ENCODE data around the gene HDAC4. TPM values are rescaled to one million over a fixed set of nuclear protein-coding genes. Genes with fewer than 3 reads are reported as not detected.

Gene HDAC4
- total and polyA plus RNA-seq, 9 donors = 7.0 to 74.0 (median 46.3) TPM

- no peak overlapping the region for H3K4me3 ChIP-seq
- intact Hi-C loops (cut with DNase I) = no loop called here
- 76 to 78% (median 78%) methylated on average over 20 of the region's 20 CpGs for WGBS, 3 donors
- peak in 3 of 5 donors; percentile 11 to 39 (median 34) for DNase-seq
- H3K36me3 ChIP-seq = no peaks in the 10 kb centered on the region
- H3K27ac ChIP-seq = peak overlapping the region; percentile 57 to 93
- H3K27me3 ChIP-seq = no peaks in the 10 kb centered on the region
- TF ChIP-seq POLR2A (IDR thresholded peaks at IDR 0.05) (no peak), CTCF (IDR thresholded peaks at IDR 0.05) (no peak), EP300 (IDR thresholded peaks at IDR 0.05) (no peak)
- H3K4me1 ChIP-seq (ENCODE audit: insufficient read depth) = peaks cover 9% of the 10 kb centered on the region
- H3K9me3 ChIP-seq = no peaks in the 10 kb centered on the region
Observed at GRCh38 chr2:239200646-239201530, 199.9 kb downstream of the HDAC4 start.

- Histone ChIP-seq H3K9me3 (no peaks in the 10 kb centered on the region), H3K4me1 (ENCODE audit: insufficient read depth) (peaks cover 11% of the 10 kb centered on the region), H3K27ac (peak overlapping the region; percentile 78 to 93), H3K36me3 (no peaks in the 10 kb centered on the region), H3K27me3 (no peaks in the 10 kb centered on the region), H3K4me3 (no peak overlapping the region)
- TF ChIP-seq CTCF (IDR thresholded peaks at IDR 0.05) = no peak
- peak; percentile 34 for TF ChIP-seq POLR2A (IDR thresholded peaks at IDR 0.05)
- intact Hi-C loops (cut with DNase I) = loop anchor here in 1 of 4 donors (5.0 to 10.0 kb wide), 2 partner anchors 203 to 696 kb away; partner anchors contain the start of gene HDAC4
- WGBS, 3 donors = 18 to 24% (median 22%) methylated on average over 21 of the region's 21 CpGs
- peak; percentile 83 to 91 (median 85) for DNase-seq
Observed at GRCh38 chr2:239199041-239199768, 201.6 kb downstream of the HDAC4 start.

- Histone ChIP-seq H3K4me3 (no peak overlapping the region), H3K36me3 (no peaks in the 10 kb centered on the region), H3K4me1 (ENCODE audit: insufficient read depth) (peaks cover 11% of the 10 kb centered on the region), H3K9me3 (no peaks in the 10 kb centered on the region), H3K27ac (peak overlapping the region; percentile 7 to 93), H3K27me3 (no peaks in the 10 kb centered on the region)
- intact Hi-C loops (cut with DNase I) = loop anchor here in 1 of 4 donors (5.0 to 10.0 kb wide), 2 partner anchors 204 to 697 kb away; partner anchors contain the start of gene HDAC4
- peak in 4 of 5 donors; percentile 35 to 59 (median 42) for DNase-seq
- no peak for TF ChIP-seq POLR2A (IDR thresholded peaks at IDR 0.05)
- TF ChIP-seq CTCF (IDR thresholded peaks at IDR 0.05) = no peak
- TF ChIP-seq EP300 (IDR thresholded peaks at IDR 0.05) = no peak
- 89 to 99% (median 98%) methylated on average over 7 to 8 of the region's 8 CpGs for WGBS, 3 donors
Observed at GRCh38 chr2:239198221-239198620, 202.6 kb downstream of the HDAC4 start.

DNA sequence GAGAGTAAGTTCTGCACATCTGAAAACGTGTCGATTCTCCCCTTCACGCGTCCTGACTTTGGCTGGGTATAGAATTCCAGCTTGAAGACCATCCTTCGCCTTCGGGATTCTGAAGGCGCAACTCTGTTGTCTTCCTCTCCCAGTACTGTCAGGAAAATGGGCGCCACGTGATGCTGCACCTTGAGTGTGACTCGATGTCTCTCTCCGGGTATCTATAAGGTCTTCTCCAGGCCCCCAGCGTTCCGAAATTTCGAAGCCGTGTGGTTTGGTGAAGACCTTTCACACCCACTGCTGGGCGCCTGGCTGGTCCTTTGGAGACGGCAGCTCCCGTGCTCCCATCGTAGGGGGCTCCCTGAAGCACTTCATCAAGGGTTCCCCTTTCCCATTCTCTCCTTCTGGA, 203.7 kb downstream of the HDAC4 start:
- Histone ChIP-seq H3K4me3 (no peak overlapping the region), H3K9me3 (no peaks in the 10 kb centered on the region), H3K27ac (no peak overlapping the region), H3K27me3 (no peaks in the 10 kb centered on the region), H3K36me3 (no peaks in the 10 kb centered on the region), H3K4me1 (ENCODE audit: insufficient read depth) (peaks cover 11% of the 10 kb centered on the region)
- TF ChIP-seq POLR2A (IDR thresholded peaks at IDR 0.05) (no peak), CTCF (IDR thresholded peaks at IDR 0.05) (no peak), EP300 (IDR thresholded peaks at IDR 0.05) (no peak)
- intact Hi-C loops (cut with DNase I) = loop anchor here in 1 of 4 donors (5.0 to 10.0 kb wide), 2 partner anchors 205 to 698 kb away; partner anchors contain the start of gene HDAC4
- DNase-seq = peak in 4 of 5 donors; percentile 13 to 33 (median 24)
- WGBS, 3 donors = 94 to 97% (median 96%) methylated on average over 19 of the region's 19 CpGs
